RWPE1 (cell line): ENCODE results near the gene KDM2A.

Experiments used
- CTCF ChIA-PET: fragments of 350-600 bp; sonication (Branson Sonifier 250); formaldehyde crosslinking; extraction: SDS; loops from one replicate; lab custom pipeline; 2021; lab: Yijun Ruan, JAX
- POLR2A ChIA-PET: fragments of 400-600 bp; formaldehyde crosslinking; extraction: SDS; loops from one replicate; lab custom pipeline; 2020; ENCODE audit warnings: antibody characterized with exemption; ENCODE audit not compliant: low non-redundant PET; lab: Yijun Ruan, JAX
- DNase-seq: peaks from one replicate; pipeline ENCODE4 v3.0.0; 2012; ENCODE audit warnings: low spot score
- H3K27ac ChIP-seq: fragments of 450-650 bp; 2 replicates; pipeline ENCODE4 v1.5.1; 2017
- CTCF ChIP-seq: fragments of 450-650 bp; conservative IDR thresholded peaks from 2 replicates; pipeline ENCODE4 v1.5.1; 2017; ENCODE audit warnings: low read depth, mild to moderate bottlenecking

KDM2A gene

GRCh38 chr11:67289226-67289650, 170.2 kb downstream of the KDM2A start, which contains the start of gene ANKRD13D:
Gene ANKRD13D (plus strand): TSS chr11:67289303. CDS start chr11:67289461, 158 bp downstream.
- ChIA-PET CTCF (interaction anchor here (1.7 to 2.7 kb wide), 2 partner anchors 13 to 28 kb away, joined by 8 to 13 read pairs; partner anchors contain the start of gene SSH3), POLR2A (interaction anchor here (0.6 to 1.4 kb wide), 2 partner anchors 14 to 50 kb away, joined by 3 to 5 read pairs; partner anchors contain the start of gene SSH3)
- DNase-seq: peak; percentile 74
- TF ChIP-seq CTCF: peak; percentile 15
- H3K27ac ChIP-seq: peak within 1 kb of the TSS; percentile 98

- H3K27ac ChIP-seq: peak overlapping the region; percentile 98
- ChIA-PET POLR2A (interaction anchor here (1.4 kb wide), 1 partner anchor 13 kb away, joined by 5 read pairs; the partner anchor contains the start of gene SSH3), CTCF (interaction anchor here (1.7 to 2.7 kb wide), 2 partner anchors 13 to 28 kb away, joined by 8 to 13 read pairs; partner anchors contain the start of gene SSH3)
- no peak for DNase-seq
- no peak for TF ChIP-seq CTCF
Observed at GRCh38 chr11:67289651-67290479, 170.8 kb downstream of the KDM2A start.

- no peak for TF ChIP-seq CTCF
- CTCF ChIA-PET: no interaction called here
- H3K27ac ChIP-seq: peak overlapping the region; percentile 98
- POLR2A ChIA-PET: interaction anchor here (0.9 kb wide), 1 partner anchor 17 kb away, joined by 9 read pairs; no protein-coding TSS in a partner anchor
- no peak for DNase-seq
Observed at GRCh38 chr11:67290801-67291200, 171.7 kb downstream of the KDM2A start.

GRCh38 chr11:67291481-67292381, 172.7 kb downstream of the KDM2A start:
- H3K27ac ChIP-seq: peak overlapping the region; percentile 98
- CTCF ChIA-PET: interaction anchor here (0.5 to 0.6 kb wide), 2 partner anchors 26 to 1010 kb away, joined by 3 to 6 read pairs; no protein-coding TSS in a partner anchor
- POLR2A ChIA-PET: interaction anchor here (0.9 to 1.1 kb wide), 2 partner anchors 11 to 17 kb away, joined by 4 to 9 read pairs; partner anchors contain the start of gene SSH3
- DNase-seq: no peak
- no peak for TF ChIP-seq CTCF

- POLR2A ChIA-PET: no interaction called here
Observed at GRCh38 chr11:67292671-67293070, 173.6 kb downstream of the KDM2A start.

More at GRCh38 chr11:67292671-67293070, 173.6 kb downstream of the KDM2A start:
- TF ChIP-seq CTCF: no peak
- no peak overlapping the region for H3K27ac ChIP-seq
- DNase-seq: no peak
- CTCF ChIA-PET: interaction anchor here (1.1 kb wide), 1 partner anchor 10 kb away, joined by 3 read pairs; no protein-coding TSS in a partner anchor
